H1 (cell line): ENCODE results near the gene IL17RE. TPM values are rescaled to one million over a fixed set of nuclear protein-coding genes. Genes with fewer than 3 reads are reported as not detected.

ENCODE experiments used
- CTCF ChIA-PET: fragments of 300-600 bp; sonication (Branson Sonifier 250); formaldehyde crosslinking; loops from one replicate; lab custom pipeline; 2021; ENCODE audit not compliant: partially characterized antibody; lab: Charles Lee
- POLR2A ChIA-PET: fragments of 300-600 bp; sonication (Branson Sonifier 250); formaldehyde crosslinking; loops from one replicate; lab custom pipeline; 2021; ENCODE audit warnings: inconsistent platforms; ENCODE audit not compliant: partially characterized antibody; lab: Charles Lee
- DNase-seq, 2 experiments: peaks; one replicate each; pipeline versions ENCODE4 v3.0.0 to v3.0.0-alpha.2; 2010 to 2022; ENCODE audit warnings: low spot score in 2 of 2, low read depth in 1 of 2, mixed read lengths in 1 of 2
- FAIRE-seq: peaks from 2 replicates; lab custom pipeline; 2011; peaks lifted over from hg19 to GRCh38; lab: Jason Lieb, UNC
- H2AFZ ChIP-seq: 2 replicates; pipeline ENCODE4 v1.8.1; 2012; ENCODE audit warnings: low read length, inconsistent platforms
- H2AK5ac ChIP-seq: 2 replicates; pipeline ENCODE4 v1.6.1; 2013; ENCODE audit warnings: low read depth, low read length
- H2BK120ac ChIP-seq: replicated peaks from 2 replicates; pipeline ENCODE3; 2013; ENCODE audit warnings: low read depth, low read length, inconsistent platforms
- H2BK12ac ChIP-seq: 2 replicates; pipeline ENCODE4 v1.6.1; 2013; ENCODE audit warnings: low read depth, low read length
- H2BK15ac ChIP-seq: 2 replicates; pipeline ENCODE4 v1.6.1; 2013; ENCODE audit warnings: low read length
- H2BK20ac ChIP-seq: 2 replicates; pipeline ENCODE4 v1.6.1; 2013; ENCODE audit warnings: low read length
- H2BK5ac ChIP-seq: 2 replicates; pipeline ENCODE4 v1.6.1; 2013; ENCODE audit warnings: low read depth, low read length
- H3K14ac ChIP-seq: 2 replicates; pipeline ENCODE4 v1.6.1; 2013; ENCODE audit warnings: inconsistent platforms; ENCODE audit not compliant: insufficient read length
- H3K18ac ChIP-seq: 2 replicates; pipeline ENCODE4 v1.6.1; 2013; ENCODE audit warnings: low read length; ENCODE audit errors: extremely low read depth
- H3K23ac ChIP-seq: 2 replicates; pipeline ENCODE4 v1.6.1; 2013; ENCODE audit warnings: inconsistent platforms; ENCODE audit not compliant: insufficient read length
- H3K23me2 ChIP-seq: 2 replicates; pipeline ENCODE4 v1.6.1; 2013; ENCODE audit warnings: low read depth, low read length
- H3K27ac ChIP-seq: 2 replicates; pipeline ENCODE4 v1.6.1; 2011; ENCODE audit warnings: low read depth, low read length, inconsistent platforms
- H3K27me3 ChIP-seq, 4 experiments: replicated peaks in 1 of 4; 1 replicate in 1 of 4; 2 replicates in 3 of 4; pipeline versions ENCODE4 v1.6.1 to v1.8.1; 2011 to 2013; ENCODE audit warnings: low read length in 3 of 4, mild to moderate bottlenecking in 3 of 4, inconsistent platforms in 2 of 4, mixed read lengths in 2 of 4, moderate library complexity in 1 of 4; ENCODE audit not compliant: control insufficient read depth in 3 of 4, insufficient read depth in 3 of 4; ENCODE audit errors: extremely low read depth in 1 of 4
- H3K36me3 ChIP-seq, 4 experiments: 2 replicates each; pipeline versions ENCODE4 v1.6.1 to v1.8.1; 2011 to 2013; ENCODE audit warnings: mild to moderate bottlenecking in 4 of 4, low read length in 3 of 4, moderate library complexity in 2 of 4, control low read depth in 1 of 4, inconsistent platforms in 1 of 4; ENCODE audit not compliant: insufficient read depth in 4 of 4, control insufficient read depth in 2 of 4
- H3K4ac ChIP-seq: replicated peaks from 2 replicates; pipeline ENCODE3; 2013; ENCODE audit warnings: low read length, low read depth, mixed read lengths, inconsistent platforms; ENCODE audit not compliant: insufficient read length
- H3K4me1 ChIP-seq, 4 experiments: replicated peaks in 1 of 4; 1 replicate in 1 of 4; 2 replicates in 3 of 4; pipeline versions ENCODE4 v1.6.1 to v1.8.1; 2011 to 2013; ENCODE audit warnings: low read length in 3 of 4, inconsistent platforms in 2 of 4, mixed read lengths in 1 of 4; ENCODE audit not compliant: insufficient read depth in 4 of 4, control insufficient read depth in 3 of 4
- H3K4me2 ChIP-seq, 2 experiments: 2 replicates each; pipeline versions ENCODE4 v1.6.1 to v1.8.1; 2011 to 2013; ENCODE audit warnings: low read depth in 2 of 2, low read length in 2 of 2, control low read depth in 1 of 2, inconsistent platforms in 1 of 2, mild to moderate bottlenecking in 1 of 2; ENCODE audit not compliant: insufficient read depth in 1 of 2
- H3K4me3 ChIP-seq, 4 experiments: fragments of 200-600, 300-600 bp in 1 of 4; sonication (generic), shearing (Covaris generic), sonication (Bioruptor Twin) in 1 of 4; 2 replicates each; pipeline versions ENCODE4 v1.5.1 to v1.8.1; 2011 to 2016; ENCODE audit warnings: low read length in 4 of 4, low read depth in 3 of 4, control low read depth in 2 of 4, inconsistent platforms in 2 of 4, mild to moderate bottlenecking in 2 of 4, mixed read lengths in 1 of 4, moderate library complexity in 1 of 4; ENCODE audit not compliant: insufficient read depth in 2 of 4; ENCODE audit errors: extremely low read depth in 1 of 4
- H3K56ac ChIP-seq: replicated peaks from 2 replicates; pipeline ENCODE3; 2013; ENCODE audit warnings: low read depth, mild to moderate bottlenecking, mixed read lengths, low read length, inconsistent platforms; ENCODE audit not compliant: insufficient read length
- H3K79me1 ChIP-seq: 2 replicates; pipeline ENCODE4 v1.6.1; 2013; ENCODE audit warnings: low read depth, low read length, control low read depth
- H3K79me2 ChIP-seq, 2 experiments: 2 replicates each; pipeline versions ENCODE4 v1.6.1 to v1.8.1; 2012 to 2013; ENCODE audit warnings: low read length in 2 of 2, mild to moderate bottlenecking in 2 of 2, inconsistent platforms in 1 of 2; ENCODE audit not compliant: insufficient read depth in 2 of 2, control insufficient read depth in 1 of 2
- H3K9ac ChIP-seq, 4 experiments: replicated peaks in 1 of 4; 1 replicate in 1 of 4; 2 replicates in 3 of 4; pipeline versions ENCODE4 v1.6.1 to v1.8.1; 2011 to 2013; ENCODE audit warnings: low read depth in 3 of 4, low read length in 3 of 4, control low read depth in 2 of 4, mild to moderate bottlenecking in 2 of 4, moderate library complexity in 2 of 4, inconsistent platforms in 1 of 4; ENCODE audit errors: extremely low read depth in 1 of 4
- H3K9me3 ChIP-seq, 2 experiments: 2 replicates each; pipeline versions ENCODE4 v1.6.1 to v1.8.1; 2012 to 2013; ENCODE audit warnings: mild to moderate bottlenecking in 2 of 2, moderate library complexity in 2 of 2, control low read depth in 1 of 2, inconsistent platforms in 1 of 2, low read depth in 1 of 2, low read length in 1 of 2, mixed read lengths in 1 of 2; ENCODE audit not compliant: insufficient read depth in 2 of 2
- H4K20me1 ChIP-seq, 2 experiments: replicated peaks in 1 of 2; 2 replicates each; pipeline versions ENCODE3 to v1.8.1; 2011 to 2013; ENCODE audit warnings: inconsistent platforms in 2 of 2, low read length in 2 of 2, mild to moderate bottlenecking in 1 of 2; ENCODE audit not compliant: insufficient read depth in 2 of 2, control insufficient read depth in 1 of 2
- H4K5ac ChIP-seq: 2 replicates; pipeline ENCODE4 v1.6.1; 2013; ENCODE audit warnings: low read length, low read depth, mixed read lengths, inconsistent platforms; ENCODE audit not compliant: insufficient read length
- H4K8ac ChIP-seq: 2 replicates; pipeline ENCODE4 v1.8.0; 2013; ENCODE audit warnings: mild to moderate bottlenecking, moderate library complexity, low read length, inconsistent platforms; ENCODE audit not compliant: insufficient read depth; ENCODE audit errors: extremely low read depth
- H4K91ac ChIP-seq: replicated peaks from 2 replicates; pipeline ENCODE3; 2013; ENCODE audit warnings: low read length, mixed read lengths, inconsistent platforms; ENCODE audit not compliant: insufficient read length
- EZH2 ChIP-seq: fragments of 200-600 bp; sonication (generic); IDR thresholded peaks from 2 replicates; pipeline ENCODE4 v1.7.1; 2012; ENCODE audit warnings: low read depth, mild to moderate bottlenecking, moderate library complexity, low read length, inconsistent platforms; ENCODE audit not compliant: severe bottlenecking
- HDAC2 ChIP-seq, 2 experiments: fragments of 300-600 bp in 1 of 2; sonication (generic) in 1 of 2; IDR thresholded peaks; 2 replicates each; pipeline ENCODE4 v1.6.1; 2011 to 2012; ENCODE audit warnings: low read depth in 2 of 2, low read length in 2 of 2, mild to moderate bottlenecking in 2 of 2, moderate library complexity in 2 of 2, borderline replicate concordance in 1 of 2, inconsistent platforms in 1 of 2
- MAFK ChIP-seq: IDR thresholded peaks from 2 replicates; pipeline ENCODE4 v1.6.1; 2012; ENCODE audit warnings: low read depth, mild to moderate bottlenecking, improper control_type of control experiment, low read length
- NRF1 ChIP-seq: IDR thresholded peaks from 2 replicates; pipeline ENCODE4 v1.6.1; 2011; ENCODE audit warnings: mild to moderate bottlenecking, low read depth, low read length, improper control_type of control experiment
- RNF2 ChIP-seq: fragments of 200-900, 300-1000 bp; sonication (generic); IDR thresholded peaks from 2 replicates; pipeline ENCODE4 v1.7.1; 2016; ENCODE audit warnings: borderline replicate concordance, low read depth, mild to moderate bottlenecking, antibody characterized with exemption, low read length; ENCODE audit not compliant: poor library complexity, severe bottlenecking; ENCODE audit errors: missing control alignments
- SIN3A ChIP-seq, 2 experiments: IDR thresholded peaks in 1 of 2; conservative IDR thresholded peaks in 1 of 2; 2 replicates each; pipeline ENCODE4 v1.6.1; 2011 to 2012; ENCODE audit warnings: low read length in 2 of 2, improper control_type of control experiment in 1 of 2, low read depth in 1 of 2, mild to moderate bottlenecking in 1 of 2
- SP1 ChIP-seq: IDR thresholded peaks from 2 replicates; pipeline ENCODE4 v1.6.1; 2011; ENCODE audit warnings: low read depth, low read length
- TBP ChIP-seq: IDR thresholded peaks from 2 replicates; pipeline ENCODE4 v1.6.1; 2011; ENCODE audit warnings: low read depth, low read length, improper control_type of control experiment
- WGBS, 2 experiments: shearing (Covaris generic) in 1 of 2; methylation state at CpG; one replicate each; pipeline versions ENCODE4 v1.1.6 to v1.1.7; 2013 to 2015; ENCODE audit warnings: low lambda C conversion rate in 2 of 2, mixed read lengths in 2 of 2, inconsistent platforms in 1 of 2, low coverage in 1 of 2, missing lambda C conversion rate in 1 of 2; ENCODE audit not compliant: insufficient replicate concordance in 2 of 2, insufficient coverage in 1 of 2, insufficient read length in 1 of 2; ENCODE audit errors: extremely low coverage in 1 of 2, missing lambda C conversion rate in 1 of 2; 5-methylcytosine and 5-hydroxymethylcytosine counted together
- polyA plus RNA-seq, 7 experiments: library from polyadenylated mRNA; depleted of rRNA in 3 of 7; stranded (reverse) in 5 of 7; unstranded in 2 of 7; fragments of >200 nt in 5 of 7; fragments of 200-250 nt in 2 of 7; gene quantifications; 1 replicate in 5 of 7; 2 replicates in 1 of 7; 4 replicates in 1 of 7; pipeline versions ENCODE4 v1.2.1 to v1.2.3, GENCODE V29; 2011 to 2013; ENCODE audit warnings: missing spikeins in 2 of 7, mixed read lengths in 2 of 7
- total RNA-seq: library from RNA; stranded (reverse); fragmentation: NEBNext Ultra II Directional; extraction: Animal tissue kit (Norgen Biotek cat#: 25700); gene quantifications from 2 replicates; pipeline ENCODE4 v1.2.1, GENCODE V29; 2021

IL17RE gene
- total and polyA plus RNA-seq, 2 of the 8 experiments (the other 6 are each of a cell fraction or from before 2014, with no cell fraction given) = 3.4 to 4.9 TPM

DNA sequence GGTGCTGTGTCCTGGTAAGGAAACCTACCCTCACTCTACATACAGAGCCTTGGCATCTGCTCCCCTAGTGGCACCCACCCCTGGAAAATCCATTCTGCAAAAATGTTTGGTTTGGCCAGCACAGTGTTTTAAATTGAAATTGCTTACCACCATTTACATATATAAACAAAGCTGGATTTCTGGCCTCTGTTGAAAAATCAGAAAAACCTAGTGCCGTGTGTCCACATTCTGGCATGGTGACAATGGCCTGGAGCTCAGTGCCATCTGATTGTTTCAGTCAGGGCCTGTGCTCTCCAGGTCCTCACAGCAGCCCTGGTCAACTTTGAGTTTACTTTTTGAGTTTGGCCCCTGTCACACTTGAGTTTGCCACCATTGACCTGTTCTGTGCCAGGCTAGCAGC is 11.4 kb downstream of the IL17RE start:
- H3K56ac ChIP-seq = no peak overlapping the region
- WGBS, 2 experiments = 78% methylated on average over 1 of the region's 1 CpG; no CpG with 5 or more reads in 1 of the 2 experiments
- CTCF ChIA-PET = interaction anchor here (0.6 to 9.1 kb wide), 12 partner anchors 9 to 313 kb away, joined by 3 to 76 read pairs (median 4); partner anchors contain the start of gene CRELD1
- no peak for TF ChIP-seq SP1
- TF ChIP-seq HDAC2 (IDR thresholded peaks at IDR 0.05; ENCODE audit: borderline replicate concordance in 1 of 2, low read depth in 2 of 2, low read length in 2 of 2) = no peak
- TF ChIP-seq MAFK = no peak
- no peak for TF ChIP-seq TBP
- TF ChIP-seq NRF1 = no peak
- no peak for TF ChIP-seq EZH2
- TF ChIP-seq RNF2 = no peak
- no peak for TF ChIP-seq SIN3A (conservative IDR thresholded peaks at IDR 0.05 in 1 of 2, IDR thresholded peaks at IDR 0.05 in 1 of 2; ENCODE audit: low read depth in 1 of 2, low read length in 2 of 2)

More for the DNA sequence above, 11.4 kb downstream of the IL17RE start:
- no peaks in the 10 kb centered on the region for H3K36me3 ChIP-seq
- H3K79me2 ChIP-seq = no peaks in the 10 kb centered on the region
- H4K20me1 ChIP-seq = no peaks in the 10 kb centered on the region
- H3K4ac ChIP-seq = no peak overlapping the region
- H3K4me1 ChIP-seq = peaks cover 0 to 20% (median 17%) of the 10 kb centered on the region in 4 experiments; a peak in 6 of 7 replicates
- H2BK5ac ChIP-seq = no peak overlapping the region
- H4K91ac ChIP-seq = no peak overlapping the region
- H3K27me3 ChIP-seq = peaks cover 0 to 18% (median 10%) of the 10 kb centered on the region in 4 experiments; a peak in 5 of 7 replicates
- no peak overlapping the region for H2AK5ac ChIP-seq
- H2BK12ac ChIP-seq = no peak overlapping the region
- H3K23me2 ChIP-seq = peaks cover 10% of the 10 kb centered on the region; the same call in 1 of the 2 replicates
- H3K79me1 ChIP-seq = no peaks in the 10 kb centered on the region
- POLR2A ChIA-PET = interaction anchor here (1.0 to 5.5 kb wide), 8 partner anchors 9 to 227 kb away, joined by 3 to 43 read pairs (median 4); partner anchors contain the start of genes CRELD1, IL17RE, JAGN1 and VHL
- H4K8ac ChIP-seq = no peak overlapping the region
- H3K9me3 ChIP-seq = peaks cover 0 to 6% of the 10 kb centered on the region in 2 experiments; a peak in 2 of 4 replicates
- H3K18ac ChIP-seq = no peak overlapping the region
- H3K23ac ChIP-seq = no peak overlapping the region
- no peak overlapping the region for H3K4me3 ChIP-seq
- no peak overlapping the region for H2BK20ac ChIP-seq
- H3K14ac ChIP-seq = no peak overlapping the region
- H2BK120ac ChIP-seq = no peak overlapping the region
- no peak overlapping the region; a peak in 1 of 4 replicates for H3K4me2 ChIP-seq
- no peak overlapping the region for H3K27ac ChIP-seq
- no peak overlapping the region for H4K5ac ChIP-seq
- DNase-seq = no peak
- FAIRE-seq = no peak
- H2AFZ ChIP-seq = no peak overlapping the region
- H2BK15ac ChIP-seq = no peak overlapping the region
- H3K9ac ChIP-seq = no peak overlapping the region
